ENCODE measurements around the gene TMCC1.
A peak's percentile ranks its signal among the peaks of the same experiment; 100 is the strongest.

The TMCC1 gene

GRCh38 chr3:129615751-129616281, 277.7 kb downstream of the TMCC1 start:
- Histone ChIP-seq H4K20me1 (ENCODE audit: insufficient read depth, low read length, poor library complexity, severe bottlenecking) (no peaks in the 10 kb centered on the region), H3K27me3 (ENCODE audit: insufficient read depth, low read length, poor library complexity, severe bottlenecking) (no peaks in the 10 kb centered on the region), H3K9ac (ENCODE audit: low read depth, low read length, poor library complexity, severe bottlenecking) (no peak overlapping the region), H3K9me3 (ENCODE audit: insufficient read depth, low read depth, low read length) (no peaks in the 10 kb centered on the region), H3K4me2 (ENCODE audit: low read depth, low read length, poor library complexity, severe bottlenecking) (no peak overlapping the region), H3K36me3 (ENCODE audit: insufficient read depth, low read length) (no peaks in the 10 kb centered on the region), H2AFZ (ENCODE audit: low read length) (no peak overlapping the region), H3K9me2 (replicated peaks; ENCODE audit: low read depth, low read length) (no peaks in the 10 kb centered on the region), H3K4me1 (ENCODE audit: insufficient read depth, low read length, poor library complexity, severe bottlenecking) (peaks cover 12% of the 10 kb centered on the region), H3F3A (ENCODE audit: low read depth) (no peaks in the 10 kb centered on the region), H3K79me2 (ENCODE audit: insufficient read depth, low read length) (no peaks in the 10 kb centered on the region), H3K4me3 (ENCODE audit: low read length, poor library complexity, severe bottlenecking) (no peak overlapping the region)
- no peak for TF ChIP-seq EZH2phosphoT487 (IDR thresholded peaks at IDR 0.05; ENCODE audit: borderline replicate concordance)
- TF ChIP-seq, protein P1, sequence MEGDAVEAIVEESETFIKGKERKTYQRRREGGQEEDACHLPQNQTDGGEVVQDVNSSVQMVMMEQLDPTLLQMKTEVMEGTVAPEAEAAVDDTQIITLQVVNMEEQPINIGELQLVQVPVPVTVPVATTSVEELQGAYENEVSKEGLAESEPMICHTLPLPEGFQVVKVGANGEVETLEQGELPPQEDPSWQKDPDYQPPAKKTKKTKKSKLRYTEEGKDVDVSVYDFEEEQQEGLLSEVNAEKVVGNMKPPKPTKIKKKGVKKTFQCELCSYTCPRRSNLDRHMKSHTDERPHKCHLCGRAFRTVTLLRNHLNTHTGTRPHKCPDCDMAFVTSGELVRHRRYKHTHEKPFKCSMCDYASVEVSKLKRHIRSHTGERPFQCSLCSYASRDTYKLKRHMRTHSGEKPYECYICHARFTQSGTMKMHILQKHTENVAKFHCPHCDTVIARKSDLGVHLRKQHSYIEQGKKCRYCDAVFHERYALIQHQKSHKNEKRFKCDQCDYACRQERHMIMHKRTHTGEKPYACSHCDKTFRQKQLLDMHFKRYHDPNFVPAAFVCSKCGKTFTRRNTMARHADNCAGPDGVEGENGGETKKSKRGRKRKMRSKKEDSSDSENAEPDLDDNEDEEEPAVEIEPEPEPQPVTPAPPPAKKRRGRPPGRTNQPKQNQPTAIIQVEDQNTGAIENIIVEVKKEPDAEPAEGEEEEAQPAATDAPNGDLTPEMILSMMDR (conservative IDR thresholded peaks at IDR 0.05; ENCODE audit: low read length) = no peak

GRCh38 chr3:129614927-129615363, 278.6 kb downstream of the TMCC1 start:
- Histone ChIP-seq H3K79me2 (ENCODE audit: insufficient read depth, low read length) (no peaks in the 10 kb centered on the region), H3K9me2 (replicated peaks; ENCODE audit: low read depth, low read length) (no peaks in the 10 kb centered on the region), H3K27me3 (ENCODE audit: insufficient read depth, low read length, poor library complexity, severe bottlenecking) (no peaks in the 10 kb centered on the region), H2AFZ (ENCODE audit: low read length) (no peak overlapping the region; the same call in 1 of the 2 replicates), H3K36me3 (ENCODE audit: insufficient read depth, low read length) (no peaks in the 10 kb centered on the region), H3F3A (ENCODE audit: low read depth) (peaks cover 3% of the 10 kb centered on the region; the same call in 1 of the 2 replicates), H3K4me3 (ENCODE audit: low read length, poor library complexity, severe bottlenecking) (no peak overlapping the region), H3K9ac (ENCODE audit: low read depth, low read length, poor library complexity, severe bottlenecking) (peak overlapping the region; percentile 3), H3K9me3 (ENCODE audit: insufficient read depth, low read depth, low read length) (no peaks in the 10 kb centered on the region), H4K20me1 (ENCODE audit: insufficient read depth, low read length, poor library complexity, severe bottlenecking) (no peaks in the 10 kb centered on the region), H3K4me2 (ENCODE audit: low read depth, low read length, poor library complexity, severe bottlenecking) (no peak overlapping the region), H3K4me1 (ENCODE audit: insufficient read depth, low read length, poor library complexity, severe bottlenecking) (peaks cover 18% of the 10 kb centered on the region)
- no peak for TF ChIP-seq EZH2phosphoT487 (IDR thresholded peaks at IDR 0.05; ENCODE audit: borderline replicate concordance)
- TF ChIP-seq, protein P1 (conservative IDR thresholded peaks at IDR 0.05; ENCODE audit: low read length) = no peak

DNA sequence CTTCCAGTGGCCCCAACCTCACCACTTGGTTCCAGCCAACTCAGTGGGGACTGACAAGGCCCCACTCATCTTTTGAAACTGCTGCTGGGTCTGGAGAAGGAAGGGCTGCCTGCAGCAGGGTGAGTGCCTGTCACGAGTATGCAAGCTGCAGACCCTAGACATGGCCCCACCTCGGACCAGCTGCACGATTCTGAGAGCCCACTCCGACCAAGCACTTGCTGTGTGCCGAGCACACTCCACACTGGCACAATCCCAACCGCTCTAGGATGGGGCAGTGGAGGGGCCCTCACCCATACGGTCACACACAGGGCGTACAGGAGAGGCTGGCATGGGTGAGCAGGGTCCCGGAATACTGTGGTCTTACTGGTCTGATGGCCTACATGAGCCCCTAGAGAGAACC, 279.1 kb downstream of the TMCC1 start:
- Histone ChIP-seq H3K4me1 (ENCODE audit: insufficient read depth, low read length, poor library complexity, severe bottlenecking) (peaks cover 23% of the 10 kb centered on the region), H3K9ac (ENCODE audit: low read depth, low read length, poor library complexity, severe bottlenecking) (peak overlapping the region; percentile 3), H3K9me2 (replicated peaks; ENCODE audit: low read depth, low read length) (no peaks in the 10 kb centered on the region), H3K4me3 (ENCODE audit: low read length, poor library complexity, severe bottlenecking) (no peak overlapping the region), H3F3A (ENCODE audit: low read depth) (peaks cover 8% of the 10 kb centered on the region; the same call in 1 of the 2 replicates), H3K79me2 (ENCODE audit: insufficient read depth, low read length) (no peaks in the 10 kb centered on the region), H2AFZ (ENCODE audit: low read length) (no peak overlapping the region; the same call in 1 of the 2 replicates), H3K36me3 (ENCODE audit: insufficient read depth, low read length) (no peaks in the 10 kb centered on the region), H4K20me1 (ENCODE audit: insufficient read depth, low read length, poor library complexity, severe bottlenecking) (no peaks in the 10 kb centered on the region), H3K27me3 (ENCODE audit: insufficient read depth, low read length, poor library complexity, severe bottlenecking) (no peaks in the 10 kb centered on the region), H3K4me2 (ENCODE audit: low read depth, low read length, poor library complexity, severe bottlenecking) (no peak overlapping the region), H3K9me3 (ENCODE audit: insufficient read depth, low read depth, low read length) (no peaks in the 10 kb centered on the region)
- no peak for TF ChIP-seq EZH2phosphoT487 (IDR thresholded peaks at IDR 0.05; ENCODE audit: borderline replicate concordance)

DNA sequence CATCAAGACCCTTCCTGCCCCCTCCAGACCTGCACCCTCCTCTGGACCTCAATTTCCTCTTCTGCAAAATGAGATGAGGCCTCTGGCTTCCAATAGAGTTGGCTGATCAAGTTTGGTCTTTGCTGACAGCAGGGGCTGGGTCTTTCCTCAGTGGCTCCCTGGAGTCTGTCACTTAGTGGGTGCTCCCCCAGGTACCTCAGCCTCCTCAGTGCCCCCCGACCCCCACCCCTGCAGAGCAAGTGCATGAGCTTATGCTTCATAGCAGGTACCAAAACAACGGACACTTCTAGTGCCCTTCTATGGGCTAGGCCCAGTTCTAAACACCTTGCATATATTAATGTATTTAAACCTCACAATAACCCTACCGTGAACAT, 280.2 kb downstream of the TMCC1 start:
- no peaks in the 10 kb centered on the region for H3K36me3 ChIP-seq (ENCODE audit: insufficient read depth, low read length)
- H3K4me3 ChIP-seq (ENCODE audit: low read length, poor library complexity, severe bottlenecking) = no peak overlapping the region
- H3K9ac ChIP-seq (ENCODE audit: low read depth, low read length, poor library complexity, severe bottlenecking) = no peak overlapping the region
- H3K79me2 ChIP-seq (ENCODE audit: insufficient read depth, low read length) = no peaks in the 10 kb centered on the region
- H2AFZ ChIP-seq (ENCODE audit: low read length) = no peak overlapping the region
- H3K4me2 ChIP-seq (ENCODE audit: low read depth, low read length, poor library complexity, severe bottlenecking) = no peak overlapping the region
- TF ChIP-seq, protein P1 (conservative IDR thresholded peaks at IDR 0.05; ENCODE audit: low read length) = no peak
- no peak for TF ChIP-seq EZH2phosphoT487 (IDR thresholded peaks at IDR 0.05; ENCODE audit: borderline replicate concordance)
- peaks cover 13% of the 10 kb centered on the region; the same call in 1 of the 2 replicates for H3F3A ChIP-seq (ENCODE audit: low read depth)
- no peaks in the 10 kb centered on the region for H4K20me1 ChIP-seq (ENCODE audit: insufficient read depth, low read length, poor library complexity, severe bottlenecking)
- H3K9me2 ChIP-seq (replicated peaks; ENCODE audit: low read depth, low read length) = no peaks in the 10 kb centered on the region
- H3K9me3 ChIP-seq (ENCODE audit: insufficient read depth, low read depth, low read length) = no peaks in the 10 kb centered on the region
- no peaks in the 10 kb centered on the region for H3K27me3 ChIP-seq (ENCODE audit: insufficient read depth, low read length, poor library complexity, severe bottlenecking)
- H3K4me1 ChIP-seq (ENCODE audit: insufficient read depth, low read length, poor library complexity, severe bottlenecking) = peaks cover 34% of the 10 kb centered on the region
